Stimulated activated CD4-positive, alpha-beta T cell treated with anti-CD3 and anti-CD28 coated beads, TNF-alpha, amount 100 ng/mL, for 4 hours (primary cell): ENCODE results near the gene SMCO4.
"Not testable (repeated sequence)": the region's sequence is repeated elsewhere in the genome, so short reads cannot be mapped to it uniquely, and the experiment has no call there.

Experiments
- DNase-seq, 3 experiments: peaks; one replicate each; pipeline ENCODE4 v3.0.0-alpha.2; 2020; ENCODE audit warnings: low read depth in 3 of 3

The SMCO4 gene

GRCh38 chr11:93543292-93543977 is at the start of gene SMCO4:
TSS of gene SMCO4 (minus strand) at chr11:93543391. CDS start at chr11:93479189, 64,202 bp downstream.
- DNase-seq = peak; percentile 38 to 50 (median 47)

- no peak for DNase-seq
Measured at GRCh38 chr11:93591247-93591898, 48.2 kb upstream of the SMCO4 start.

GRCh38 chr11:93589347-93589746 is 46.2 kb upstream of the SMCO4 start:
- no peak for DNase-seq

- no peak for DNase-seq
Measured at GRCh38 chr11:93587858-93588581, 44.8 kb upstream of the SMCO4 start.

- DNase-seq = not testable (repeated sequence)
Measured at GRCh38 chr11:93587425-93587824, 44.2 kb upstream of the SMCO4 start.

GRCh38 chr11:93585758-93586157 is 42.6 kb upstream of the SMCO4 start:
- DNase-seq = no peak

GRCh38 chr11:93583490-93583889 is 40.3 kb upstream of the SMCO4 start:
- DNase-seq = no peak

GRCh38 chr11:93579187-93579751 is 36.1 kb upstream of the SMCO4 start:
- no peak for DNase-seq

GRCh38 chr11:93577286-93577685 is 34.1 kb upstream of the SMCO4 start:
- no peak for DNase-seq

GRCh38 chr11:93576870-93577269 is 33.7 kb upstream of the SMCO4 start:
- DNase-seq = not testable (repeated sequence)

- no peak for DNase-seq
Measured at GRCh38 chr11:93574638-93575220, 31.5 kb upstream of the SMCO4 start.

GRCh38 chr11:93573184-93573583 is 30.0 kb upstream of the SMCO4 start:
- DNase-seq = no peak

GRCh38 chr11:93572621-93573020 is 29.4 kb upstream of the SMCO4 start:
- no peak for DNase-seq

GRCh38 chr11:93572171-93572570 is 29.0 kb upstream of the SMCO4 start:
- DNase-seq = no peak

- DNase-seq = no peak
Measured at GRCh38 chr11:93571612-93572011, 28.4 kb upstream of the SMCO4 start.

GRCh38 chr11:93570759-93571413 is 27.7 kb upstream of the SMCO4 start:
- no peak for DNase-seq

GRCh38 chr11:93569496-93569895 is 26.3 kb upstream of the SMCO4 start:
- DNase-seq = no peak

- no peak for DNase-seq
Measured at GRCh38 chr11:93568726-93569125, 25.5 kb upstream of the SMCO4 start.

GRCh38 chr11:93567401-93567895 is 24.3 kb upstream of the SMCO4 start:
- DNase-seq = no peak

GRCh38 chr11:93564895-93565294 is 21.7 kb upstream of the SMCO4 start:
- no peak for DNase-seq

GRCh38 chr11:93563857-93564256 is 20.7 kb upstream of the SMCO4 start:
- DNase-seq = no peak
